Activated naive CD8-positive, alpha-beta T cell (primary cell): ENCODE measurements around the gene CXCR6.
A peak's percentile ranks its signal among the peaks of the same experiment; 100 is the strongest.

Experiments
- H3K27ac Mint-ChIP-seq: one replicate; pipeline ENCODE4 v1.8.0; 2021; ENCODE audit warnings: mixed read lengths
- H3K27me3 Mint-ChIP-seq: one replicate; pipeline ENCODE4 v1.8.0; 2021; ENCODE audit warnings: mixed read lengths
- H3K36me3 Mint-ChIP-seq: one replicate; pipeline ENCODE4 v1.8.0; 2021; ENCODE audit warnings: mixed read lengths
- H3K4me1 Mint-ChIP-seq: one replicate; pipeline ENCODE4 v1.8.0; 2021; ENCODE audit warnings: low read depth, mixed read lengths
- H3K4me3 Mint-ChIP-seq: one replicate; pipeline ENCODE4 v1.8.0; 2021; ENCODE audit warnings: mild to moderate bottlenecking, mixed read lengths
- H3K9me3 Mint-ChIP-seq: one replicate; pipeline ENCODE4 v1.8.0; 2021; ENCODE audit warnings: low read depth, mixed read lengths

Gene CXCR6

GRCh38 chr3:45943207-45943846 is at the start of gene CXCR6:
Gene CXCR6 (plus strand): TSS chr3:45943464. CDS start chr3:45946482, 3,018 bp downstream.
- no peaks in the 10 kb centered on the region for H3K9me3 Mint-ChIP-seq
- H3K27ac Mint-ChIP-seq = peak within 1 kb of the TSS; percentile 83
- H3K27me3 Mint-ChIP-seq = no peaks in the 10 kb centered on the region
- peaks cover 47% of the 10 kb centered on the region for H3K4me1 Mint-ChIP-seq
- H3K4me3 Mint-ChIP-seq = peak within 1 kb of the TSS; percentile 63
- peaks cover 28% of the 10 kb centered on the region for H3K36me3 Mint-ChIP-seq

GRCh38 chr3:45894015-45894414 is 49.2 kb upstream of the CXCR6 start:
- Mint-ChIP-seq H3K4me1 (peaks cover 34% of the 10 kb centered on the region), H3K36me3 (peaks cover 2% of the 10 kb centered on the region), H3K9me3 (no peaks in the 10 kb centered on the region), H3K27ac (no peak overlapping the region), H3K4me3 (no peak overlapping the region), H3K27me3 (peaks cover 12% of the 10 kb centered on the region)

- H3K27ac Mint-ChIP-seq = no peak overlapping the region
- H3K27me3 Mint-ChIP-seq = peaks cover 11% of the 10 kb centered on the region
- H3K36me3 Mint-ChIP-seq = peaks cover 2% of the 10 kb centered on the region
- H3K4me3 Mint-ChIP-seq = no peak overlapping the region
- H3K4me1 Mint-ChIP-seq = peaks cover 27% of the 10 kb centered on the region
- H3K9me3 Mint-ChIP-seq = no peaks in the 10 kb centered on the region
Observed at GRCh38 chr3:45895686-45896468, 47.4 kb upstream of the CXCR6 start.

- Mint-ChIP-seq H3K27me3 (peaks cover 6% of the 10 kb centered on the region), H3K4me1 (peaks cover 20% of the 10 kb centered on the region), H3K9me3 (no peaks in the 10 kb centered on the region), H3K4me3 (no peak overlapping the region), H3K27ac (no peak overlapping the region), H3K36me3 (peaks cover 2% of the 10 kb centered on the region)
Observed at GRCh38 chr3:45896956-45897355, 46.3 kb upstream of the CXCR6 start.

GRCh38 chr3:45904931-45905330 is 38.3 kb upstream of the CXCR6 start:
- H3K4me1 Mint-ChIP-seq = peaks cover 16% of the 10 kb centered on the region
- H3K36me3 Mint-ChIP-seq = peaks cover 16% of the 10 kb centered on the region
- H3K4me3 Mint-ChIP-seq = no peak overlapping the region
- peaks cover 2% of the 10 kb centered on the region for H3K27me3 Mint-ChIP-seq
- no peak overlapping the region for H3K27ac Mint-ChIP-seq
- H3K9me3 Mint-ChIP-seq = no peaks in the 10 kb centered on the region

GRCh38 chr3:45905755-45906154 is 37.5 kb upstream of the CXCR6 start:
- Mint-ChIP-seq H3K9me3 (peaks cover 3% of the 10 kb centered on the region), H3K27me3 (peaks cover 4% of the 10 kb centered on the region), H3K4me3 (no peak overlapping the region), H3K27ac (no peak overlapping the region), H3K4me1 (peaks cover 16% of the 10 kb centered on the region), H3K36me3 (peaks cover 21% of the 10 kb centered on the region)

GRCh38 chr3:45906681-45907407 is 36.4 kb upstream of the CXCR6 start:
- H3K27me3 Mint-ChIP-seq = peaks cover 4% of the 10 kb centered on the region
- no peak overlapping the region for H3K27ac Mint-ChIP-seq
- H3K4me1 Mint-ChIP-seq = peaks cover 16% of the 10 kb centered on the region
- H3K36me3 Mint-ChIP-seq = peaks cover 22% of the 10 kb centered on the region
- H3K9me3 Mint-ChIP-seq = peaks cover 3% of the 10 kb centered on the region
- no peak overlapping the region for H3K4me3 Mint-ChIP-seq

GRCh38 chr3:45907769-45908705 is 35.2 kb upstream of the CXCR6 start:
- H3K36me3 Mint-ChIP-seq = peaks cover 25% of the 10 kb centered on the region
- H3K27me3 Mint-ChIP-seq = peaks cover 6% of the 10 kb centered on the region
- H3K4me1 Mint-ChIP-seq = peaks cover 16% of the 10 kb centered on the region
- H3K27ac Mint-ChIP-seq = no peak overlapping the region
- H3K9me3 Mint-ChIP-seq = peaks cover 3% of the 10 kb centered on the region
- no peak overlapping the region for H3K4me3 Mint-ChIP-seq

- Mint-ChIP-seq H3K4me3 (no peak overlapping the region), H3K9me3 (peaks cover 3% of the 10 kb centered on the region), H3K36me3 (peaks cover 25% of the 10 kb centered on the region), H3K27me3 (peaks cover 7% of the 10 kb centered on the region), H3K27ac (no peak overlapping the region), H3K4me1 (peaks cover 16% of the 10 kb centered on the region)
Observed at GRCh38 chr3:45908761-45909160, 34.5 kb upstream of the CXCR6 start.

GRCh38 chr3:45909542-45909941 is 33.7 kb upstream of the CXCR6 start:
- Mint-ChIP-seq H3K4me1 (peaks cover 18% of the 10 kb centered on the region), H3K9me3 (peaks cover 3% of the 10 kb centered on the region), H3K27me3 (peaks cover 7% of the 10 kb centered on the region), H3K36me3 (peaks cover 24% of the 10 kb centered on the region), H3K27ac (no peak overlapping the region), H3K4me3 (no peak overlapping the region)

GRCh38 chr3:45910892-45911291 is 32.4 kb upstream of the CXCR6 start:
- no peak overlapping the region for H3K27ac Mint-ChIP-seq
- peaks cover 3% of the 10 kb centered on the region for H3K9me3 Mint-ChIP-seq
- peaks cover 28% of the 10 kb centered on the region for H3K4me1 Mint-ChIP-seq
- H3K4me3 Mint-ChIP-seq = no peak overlapping the region
- peaks cover 7% of the 10 kb centered on the region for H3K27me3 Mint-ChIP-seq
- H3K36me3 Mint-ChIP-seq = peaks cover 17% of the 10 kb centered on the region

- H3K4me3 Mint-ChIP-seq = no peak overlapping the region
- H3K4me1 Mint-ChIP-seq = peaks cover 34% of the 10 kb centered on the region
Observed at GRCh38 chr3:45911511-45912226, 31.6 kb upstream of the CXCR6 start.

GRCh38 chr3:45912435-45912834 is 30.8 kb upstream of the CXCR6 start:
- peaks cover 7% of the 10 kb centered on the region for H3K27me3 Mint-ChIP-seq
- peaks cover 32% of the 10 kb centered on the region for H3K4me1 Mint-ChIP-seq
- peaks cover 12% of the 10 kb centered on the region for H3K36me3 Mint-ChIP-seq
- no peak overlapping the region for H3K27ac Mint-ChIP-seq
- H3K4me3 Mint-ChIP-seq = no peak overlapping the region
- peaks cover 3% of the 10 kb centered on the region for H3K9me3 Mint-ChIP-seq

More at GRCh38 chr3:45911511-45912226, 31.6 kb upstream of the CXCR6 start:
- Mint-ChIP-seq H3K27me3 (peaks cover 7% of the 10 kb centered on the region), H3K27ac (no peak overlapping the region), H3K9me3 (peaks cover 3% of the 10 kb centered on the region), H3K36me3 (peaks cover 15% of the 10 kb centered on the region)
